WTC11 (cell line): ENCODE measurements around the gene NELL1. TPM values are rescaled to one million over a fixed set of nuclear protein-coding genes. Genes with fewer than 3 reads are reported as not detected.

Source experiments
- ATAC-seq: fragments of 200-7000 bp; cut with Tn5 transposase; 2 replicates; pipeline ENCODE4 v1.10.0; 2021; ENCODE audit warnings: mild to moderate bottlenecking, moderate library complexity
- CTCF ChIA-PET: fragments of 300-600 bp; sonication (Branson Sonifier 250); formaldehyde crosslinking; loops from one replicate; lab custom pipeline; 2021; ENCODE audit warnings: antibody characterized with exemption; lab: Charles Lee
- POLR2A ChIA-PET: fragments of 350-600 bp; sonication (Branson Sonifier 250); formaldehyde crosslinking; loops from one replicate; lab custom pipeline; 2021; ENCODE audit warnings: antibody characterized with exemption; lab: Charles Lee
- DNase-seq: peaks from one replicate; pipeline ENCODE4 v3.0.0; 2021; ENCODE audit warnings: low spot score
- H3K27ac Mint-ChIP-seq: 2 replicates; pipeline ENCODE4 v1.8.0; 2021; ENCODE audit warnings: mixed read lengths
- H3K27me3 Mint-ChIP-seq: 2 replicates; pipeline ENCODE4 v1.8.0; 2021; ENCODE audit warnings: low read depth, mild to moderate bottlenecking, moderate library complexity, mixed read lengths
- H3K36me3 Mint-ChIP-seq: 2 replicates; pipeline ENCODE4 v1.8.0; 2021; ENCODE audit warnings: mixed read lengths
- H3K4me1 Mint-ChIP-seq: 2 replicates; pipeline ENCODE4 v1.8.0; 2022; ENCODE audit warnings: mixed read lengths
- H3K4me3 Mint-ChIP-seq: 2 replicates; pipeline ENCODE4 v1.8.0; 2021; ENCODE audit warnings: mild to moderate bottlenecking, moderate library complexity, mixed read lengths
- H3K9me3 Mint-ChIP-seq: 2 replicates; pipeline ENCODE4 v1.8.0; 2021; ENCODE audit warnings: mixed read lengths
- AFF4 ChIP-seq: sonication (generic); formaldehyde crosslinking; IDR thresholded peaks from 2 replicates; pipeline ENCODE4 v1.8.1; 2023; ENCODE audit warnings: mild to moderate bottlenecking, missing genetic modification reagents, borderline replicate concordance
- AR ChIP-seq: fragments of 250-450 bp; sonication (Bioruptor Pico); IDR thresholded peaks from 2 replicates; pipeline ENCODE4 v1.9.0; 2021; ENCODE audit warnings: mild to moderate bottlenecking
- ATF2 ChIP-seq: sonication (generic); formaldehyde crosslinking; IDR thresholded peaks from 2 replicates; pipeline ENCODE4 v1.8.1; 2022; ENCODE audit warnings: low read depth, missing genetic modification reagents, borderline replicate concordance
- ATF3 ChIP-seq: sonication (generic); formaldehyde crosslinking; conservative IDR thresholded peaks from 2 replicates; pipeline ENCODE4 v1.8.1; 2022; ENCODE audit warnings: mild to moderate bottlenecking, missing genetic modification reagents
- ATF6 ChIP-seq: sonication (generic); formaldehyde crosslinking; IDR thresholded peaks from 2 replicates; pipeline ENCODE4 v1.8.1; 2023; ENCODE audit warnings: mild to moderate bottlenecking, missing genetic modification reagents
- E2F5 ChIP-seq: sonication (generic); formaldehyde crosslinking; IDR thresholded peaks from 2 replicates; pipeline ENCODE4 v1.8.1; 2022; ENCODE audit warnings: mild to moderate bottlenecking, moderate library complexity, missing genetic modification reagents
- ERG ChIP-seq: fragments of 250-450 bp; sonication (Bioruptor Pico); IDR thresholded peaks from 2 replicates; pipeline ENCODE4 v1.8.0; 2021; ENCODE audit warnings: mild to moderate bottlenecking
- FOXJ3 ChIP-seq: sonication (generic); formaldehyde crosslinking; IDR thresholded peaks from 2 replicates; pipeline ENCODE4 v1.9.0; 2021; ENCODE audit warnings: missing genetic modification reagents, mild to moderate bottlenecking, borderline replicate concordance
- FOXP4 ChIP-seq: sonication (generic); formaldehyde crosslinking; IDR thresholded peaks from 2 replicates; pipeline ENCODE4 v1.8.0; 2022; ENCODE audit warnings: mild to moderate bottlenecking, missing genetic modification reagents
- IRF2 ChIP-seq: sonication (generic); formaldehyde crosslinking; IDR thresholded peaks from 2 replicates; pipeline ENCODE4 v1.8.0; 2022; ENCODE audit warnings: low read depth, missing genetic modification reagents, borderline replicate concordance
- MYBL2 ChIP-seq: sonication (generic); formaldehyde crosslinking; IDR thresholded peaks from 2 replicates; pipeline ENCODE4 v1.8.1; 2023; ENCODE audit warnings: mild to moderate bottlenecking, moderate library complexity, missing genetic modification reagents
- ZNF121 ChIP-seq: sonication (generic); formaldehyde crosslinking; IDR thresholded peaks from 2 replicates; pipeline ENCODE4 v1.8.0; 2023; ENCODE audit warnings: missing genetic modification reagents
- ZNF138 ChIP-seq: sonication (generic); formaldehyde crosslinking; conservative IDR thresholded peaks from 2 replicates; pipeline ENCODE4 v1.8.1; 2022; ENCODE audit warnings: mild to moderate bottlenecking, moderate library complexity, missing genetic modification reagents
- ZNF317 ChIP-seq: sonication (generic); formaldehyde crosslinking; IDR thresholded peaks from 2 replicates; pipeline ENCODE4 v1.8.1; 2023; ENCODE audit warnings: low read depth, mild to moderate bottlenecking, moderate library complexity, missing genetic modification reagents, borderline replicate concordance
- ZNF425 ChIP-seq: fragments of 250-450 bp; sonication (Bioruptor Pico); conservative IDR thresholded peaks from 2 replicates; pipeline ENCODE4 v1.9.0; 2021; ENCODE audit warnings: mild to moderate bottlenecking
- total RNA-seq: library from RNA; stranded (reverse); gene quantifications from 3 replicates; pipeline ENCODE4 v1.2.3, GENCODE V29; 2021

NELL1 gene
- total RNA-seq, 1 experiment from 2014 or later, result 1.8 TPM

GRCh38 chr11:21411104-21411503, 741.7 kb downstream of the NELL1 start (continued):
- TF ChIP-seq AFF4 (CRISPR knock-in tag), result no peak
- TF ChIP-seq ERG (CRISPR knock-in tag), result no peak
- no peak for TF ChIP-seq ZNF425 (CRISPR knock-in tag)

- ATAC-seq, result no peak
- Mint-ChIP-seq H3K9me3 (no peaks in the 10 kb centered on the region), H3K4me3 (no peak overlapping the region), H3K36me3 (no peaks in the 10 kb centered on the region), H3K27me3 (no peaks in the 10 kb centered on the region), H3K27ac (no peak overlapping the region), H3K4me1 (peaks cover 19% of the 10 kb centered on the region)
- no peak for DNase-seq
- CTCF ChIA-PET, result no interaction called here
- POLR2A ChIA-PET, result no interaction called here
- TF ChIP-seq E2F5 (CRISPR knock-in tag) (no peak), ZNF138 (CRISPR knock-in tag) (no peak), ZNF121 (CRISPR knock-in tag) (no peak), ERG (CRISPR knock-in tag) (no peak), FOXJ3 (CRISPR knock-in tag) (no peak), IRF2 (no peak), MYBL2 (CRISPR knock-in tag) (no peak), ATF3 (no peak), ZNF317 (CRISPR knock-in tag) (no peak), ATF2 (no peak), AR (CRISPR knock-in tag) (no peak), FOXP4 (CRISPR knock-in tag) (no peak), ATF6 (no peak)
Observed at GRCh38 chr11:21411597-21411996, 742.2 kb downstream of the NELL1 start.
